Measurements from ENCODE around the gene APOL3. TPM values are rescaled to one million over a fixed set of nuclear protein-coding genes. Genes with fewer than 3 reads are reported as not detected.

The APOL3 gene
- total and polyA plus RNA-seq, 2 donors (not counting 3 experiments of a cell fraction or from before 2014, with no cell fraction given): 17.9 to 36.9 TPM

GRCh38 chr22:36104435-36104834, 56.1 kb downstream of the APOL3 start:
- no peaks in the 10 kb centered on the region for H3K4me1 ChIP-seq (ENCODE audit: control insufficient read depth, extremely low read depth, insufficient read depth, low read length)
- no peaks in the 10 kb centered on the region for H3K36me3 ChIP-seq (ENCODE audit: control insufficient read depth in 2 of 2, extremely low read depth in 1 of 2, insufficient read depth in 2 of 2, low read length in 2 of 2)
- dilution Hi-C loops (cut with MboI; ENCODE audit: extremely low pct_ligation_motif_present, low sequenced_read_pairs): no loop called here
- BruUV-seq (replicated peaks): no TSS peak
- no peaks in the 10 kb centered on the region for H3K79me2 ChIP-seq (ENCODE audit: control insufficient read depth, insufficient read depth, low read length)
- H3K27me3 ChIP-seq (ENCODE audit: control insufficient read depth in 2 of 2, insufficient read depth in 2 of 2, low read length in 2 of 2): peaks cover 5 to 18% of the 10 kb centered on the region in 2 experiments
- H3K27ac ChIP-seq (ENCODE audit: insufficient read depth, low read depth, low read length): no peak overlapping the region
- FAIRE-seq (no peak), DNase-seq (ENCODE audit: low read depth, low spot score) (no peak)
- H3K9me3 ChIP-seq (replicated peaks; ENCODE audit: control insufficient read depth, insufficient read depth, low read length): no peaks in the 10 kb centered on the region
- ChIA-PET CTCF (interaction anchor here (2.3 kb wide), 1 partner anchor 38 kb away, joined by 10 read pairs; no protein-coding TSS in a partner anchor), POLR2A (no interaction called here)
- no peak for TF ChIP-seq MYC (IDR thresholded peaks at IDR 0.05; ENCODE audit: low read depth, low read length)
- no peak for TF ChIP-seq POLR2A (IDR thresholded peaks at IDR 0.05; ENCODE audit: low read depth, low read length)
- peak in 1 of 2 donors; percentile 9 for TF ChIP-seq CTCF (IDR thresholded peaks at IDR 0.05; ENCODE audit: extremely low read depth in 1 of 2, insufficient read depth in 1 of 2, low read depth in 1 of 2, low read length in 2 of 2)
- no peaks in the 10 kb centered on the region for H3K9me1 ChIP-seq (replicated peaks; ENCODE audit: control insufficient read depth, extremely low read depth, insufficient read depth, low read length)
- H2AFZ ChIP-seq (ENCODE audit: low read depth, low read length): no peak overlapping the region
- H4K20me1 ChIP-seq (replicated peaks; ENCODE audit: control insufficient read depth, extremely low read depth, insufficient read depth, low read length): no peaks in the 10 kb centered on the region
- intact Hi-C loops (cut with micrococcal nuclease): no loop called here
- H3K4me3 ChIP-seq (replicated peaks in 1 of 3; ENCODE audit: insufficient read depth in 1 of 3, low read depth in 1 of 3, low read length in 3 of 3): no peak overlapping the region
- no peak overlapping the region for H3K4me2 ChIP-seq (ENCODE audit: insufficient read depth, low read length)
- no peak overlapping the region for H3K9ac ChIP-seq (replicated peaks; ENCODE audit: extremely low read depth, insufficient read depth, low read length)

DNA sequence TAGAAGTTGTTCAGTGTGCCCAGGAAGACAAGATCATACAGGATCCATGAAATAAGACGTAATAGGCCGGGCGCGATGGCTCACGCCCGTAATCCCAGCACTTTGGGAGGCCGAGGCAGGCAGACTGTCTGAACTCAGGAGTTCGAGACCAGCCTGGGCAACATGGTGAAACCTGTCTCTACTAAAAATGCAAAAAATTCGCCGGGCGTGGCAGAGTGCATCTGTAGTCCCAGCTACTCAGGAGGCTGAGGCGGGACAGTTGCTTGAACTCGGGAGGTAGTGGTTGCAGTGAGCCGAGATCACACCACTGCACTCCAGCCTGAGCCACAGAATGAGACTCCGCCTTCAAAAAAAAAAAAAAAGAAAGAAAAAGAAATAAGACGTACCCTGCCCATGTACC, 56.7 kb downstream of the APOL3 start:
- H3K4me2 ChIP-seq (ENCODE audit: insufficient read depth, low read length): no peak overlapping the region
- no peaks in the 10 kb centered on the region for H3K36me3 ChIP-seq (ENCODE audit: control insufficient read depth in 2 of 2, extremely low read depth in 1 of 2, insufficient read depth in 2 of 2, low read length in 2 of 2)
- dilution Hi-C loops (cut with MboI; ENCODE audit: extremely low pct_ligation_motif_present, low sequenced_read_pairs): no loop called here
- H3K9ac ChIP-seq (replicated peaks; ENCODE audit: extremely low read depth, insufficient read depth, low read length): no peak overlapping the region
- CTCF ChIA-PET: interaction anchor here (0.6 to 2.3 kb wide), 2 partner anchors 38 to 75 kb away, joined by 3 to 10 read pairs; no protein-coding TSS in a partner anchor
- H3K27ac ChIP-seq (ENCODE audit: insufficient read depth, low read depth, low read length): no peak overlapping the region
- no peak overlapping the region for H3K4me3 ChIP-seq (replicated peaks in 1 of 3; ENCODE audit: insufficient read depth in 1 of 3, low read depth in 1 of 3, low read length in 3 of 3)
- TF ChIP-seq EZH2 (IDR thresholded peaks at IDR 0.05; ENCODE audit: borderline replicate concordance, low read depth, low read length, severe bottlenecking) (no peak), POLR2AphosphoS5 (IDR thresholded peaks at IDR 0.05; ENCODE audit: insufficient read depth, low read depth, low read length) (no peak), MYC (IDR thresholded peaks at IDR 0.05; ENCODE audit: low read depth, low read length) (no peak), GATA2 (IDR thresholded peaks at IDR 0.05; ENCODE audit: insufficient read depth, insufficient read length, low read depth, low read length) (no peak), POLR2A (IDR thresholded peaks at IDR 0.05; ENCODE audit: low read depth, low read length) (no peak), JUN (IDR thresholded peaks at IDR 0.05; ENCODE audit: borderline replicate concordance, insufficient read depth, insufficient read length, low read depth) (no peak), CTCF (IDR thresholded peaks at IDR 0.05; ENCODE audit: extremely low read depth in 1 of 2, insufficient read depth in 1 of 2, low read depth in 1 of 2, low read length in 2 of 2) (no peak), FOS (IDR thresholded peaks at IDR 0.05; ENCODE audit: borderline replicate concordance, insufficient read depth, low read length) (no peak)
- TF ChIP-seq, protein P1, sequence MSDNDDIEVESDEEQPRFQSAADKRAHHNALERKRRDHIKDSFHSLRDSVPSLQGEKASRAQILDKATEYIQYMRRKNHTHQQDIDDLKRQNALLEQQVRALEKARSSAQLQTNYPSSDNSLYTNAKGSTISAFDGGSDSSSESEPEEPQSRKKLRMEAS (IDR thresholded peaks at IDR 0.05; ENCODE audit: insufficient read depth, insufficient read length): no peak
- no peak for FAIRE-seq
- H3K79me2 ChIP-seq (ENCODE audit: control insufficient read depth, insufficient read depth, low read length): no peaks in the 10 kb centered on the region
- no peaks in the 10 kb centered on the region for H3K9me1 ChIP-seq (replicated peaks; ENCODE audit: control insufficient read depth, extremely low read depth, insufficient read depth, low read length)
- intact Hi-C loops (cut with micrococcal nuclease): no loop called here
- no peaks in the 10 kb centered on the region for H3K9me3 ChIP-seq (replicated peaks; ENCODE audit: control insufficient read depth, insufficient read depth, low read length)
- POLR2A ChIA-PET: no interaction called here
- BruUV-seq (replicated peaks): no TSS peak
- H3K27me3 ChIP-seq (ENCODE audit: control insufficient read depth in 2 of 2, insufficient read depth in 2 of 2, low read length in 2 of 2): peaks cover 5 to 18% of the 10 kb centered on the region in 2 experiments
- H3K4me1 ChIP-seq (ENCODE audit: control insufficient read depth, extremely low read depth, insufficient read depth, low read length): no peaks in the 10 kb centered on the region
- no peaks in the 10 kb centered on the region for H4K20me1 ChIP-seq (replicated peaks; ENCODE audit: control insufficient read depth, extremely low read depth, insufficient read depth, low read length)
- no peak overlapping the region for H2AFZ ChIP-seq (ENCODE audit: low read depth, low read length)
- no peak for DNase-seq (ENCODE audit: low read depth, low spot score)

Data from endothelial cell of umbilical vein (primary cell).